Right lobe of liver (tissue), 4 donors: ENCODE measurements around the gene USE1.

Source experiments
- CTCF ChIP-seq, 4 donors: fragments of 200-600 bp in 3 of 4; fragments of 450-650 bp in 1 of 4; IDR thresholded peaks; one replicate each; pipeline versions ENCODE4 v1.5.1 to v1.8.0; 2016 to 2022; ENCODE audit warnings: antibody characterized with exemption in 4 of 4, mild to moderate bottlenecking in 2 of 4
- POLR2A ChIP-seq: fragments of 450-650 bp; IDR thresholded peaks from one replicate; pipeline ENCODE4 v1.6.1; 2017; ENCODE audit warnings: antibody characterized with exemption, mild to moderate bottlenecking
- donor health status: DM: no; HTN: no; CAD: no.
- donor health status: DM: no; HTN: no; CAD: no.
- donor health status: DM: no; HTN: yes; CAD: no.

- TF ChIP-seq CTCF (IDR thresholded peaks at IDR 0.05) (no peak), POLR2A (no peak)
Measured at GRCh38 chr19:17243211-17243829, 28.2 kb downstream of the USE1 start.
